ENCODE measurements around the gene TAB3.

TAB3 gene

DNA sequence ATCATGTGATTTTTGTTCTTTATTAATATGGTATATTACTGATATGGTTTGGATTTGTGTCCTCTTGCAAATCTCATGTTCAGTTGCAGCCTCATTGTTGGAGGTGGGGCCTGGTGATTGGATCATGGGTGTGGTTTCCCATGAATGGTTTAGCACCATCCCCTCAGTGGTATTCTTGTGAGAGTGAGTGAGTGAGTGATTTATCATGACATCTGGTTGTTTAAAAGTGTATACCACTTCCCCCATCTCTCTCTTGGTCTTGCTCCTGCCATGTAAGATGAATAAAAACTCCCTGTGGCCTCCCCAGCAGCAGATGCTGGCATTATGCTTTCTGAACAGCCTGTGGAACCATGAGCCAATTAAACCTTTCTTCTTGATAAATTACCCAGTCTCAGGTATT is 111.5 kb downstream of the TAB3 start:
- POLR2A ChIA-PET: no interaction called here
- CTCF ChIA-PET: no interaction called here
- no peaks in the 10 kb centered on the region for H3K36me3 ChIP-seq (ENCODE audit: control insufficient read depth in 2 of 2, insufficient read depth in 1 of 2, low read length in 2 of 2)

More for the DNA sequence above, 111.5 kb downstream of the TAB3 start:
- TF ChIP-seq BCL11B (tag by site-specific recombination; IDR thresholded peaks at IDR 0.05; ENCODE audit: low read depth) (no peak), KLF9 (tag by site-specific recombination; IDR thresholded peaks at IDR 0.05; ENCODE audit: low read depth) (no peak), ZNF223 (tag by site-specific recombination; IDR thresholded peaks at IDR 0.05) (no peak), ZNF585B (tag by site-specific recombination; IDR thresholded peaks at IDR 0.05) (no peak), ZFP69B (tag by site-specific recombination; IDR thresholded peaks at IDR 0.05) (no peak), ZBTB21 (tag by site-specific recombination; IDR thresholded peaks at IDR 0.05) (no peak), ZNF660 (tag by site-specific recombination; IDR thresholded peaks at IDR 0.05) (no peak), ZNF155 (tag by site-specific recombination; IDR thresholded peaks at IDR 0.05) (no peak), ZNF221 (tag by site-specific recombination; IDR thresholded peaks at IDR 0.05; ENCODE audit: borderline replicate concordance) (no peak), SP3 (tag by site-specific recombination; IDR thresholded peaks at IDR 0.05) (no peak), KLF17 (tag by site-specific recombination; IDR thresholded peaks at IDR 0.05) (no peak), MYNN (tag by site-specific recombination; IDR thresholded peaks at IDR 0.05; ENCODE audit: borderline replicate concordance) (no peak), ZNF747 (tag by site-specific recombination; IDR thresholded peaks at IDR 0.05) (no peak), ZNF16 (tag by site-specific recombination; IDR thresholded peaks at IDR 0.05; ENCODE audit: low read depth) (no peak)
- TF ChIP-seq, protein P1, sequence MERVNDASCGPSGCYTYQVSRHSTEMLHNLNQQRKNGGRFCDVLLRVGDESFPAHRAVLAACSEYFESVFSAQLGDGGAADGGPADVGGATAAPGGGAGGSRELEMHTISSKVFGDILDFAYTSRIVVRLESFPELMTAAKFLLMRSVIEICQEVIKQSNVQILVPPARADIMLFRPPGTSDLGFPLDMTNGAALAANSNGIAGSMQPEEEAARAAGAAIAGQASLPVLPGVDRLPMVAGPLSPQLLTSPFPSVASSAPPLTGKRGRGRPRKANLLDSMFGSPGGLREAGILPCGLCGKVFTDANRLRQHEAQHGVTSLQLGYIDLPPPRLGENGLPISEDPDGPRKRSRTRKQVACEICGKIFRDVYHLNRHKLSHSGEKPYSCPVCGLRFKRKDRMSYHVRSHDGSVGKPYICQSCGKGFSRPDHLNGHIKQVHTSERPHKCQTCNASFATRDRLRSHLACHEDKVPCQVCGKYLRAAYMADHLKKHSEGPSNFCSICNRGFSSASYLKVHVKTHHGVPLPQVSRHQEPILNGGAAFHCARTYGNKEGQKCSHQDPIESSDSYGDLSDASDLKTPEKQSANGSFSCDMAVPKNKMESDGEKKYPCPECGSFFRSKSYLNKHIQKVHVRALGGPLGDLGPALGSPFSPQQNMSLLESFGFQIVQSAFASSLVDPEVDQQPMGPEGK (tag by site-specific recombination; IDR thresholded peaks at IDR 0.05): no peak
- no peaks in the 10 kb centered on the region; the same call in 1 of the 2 replicates for H3K9me3 ChIP-seq (ENCODE audit: control insufficient read depth, insufficient read depth, low read depth, low read length)
- H3K27ac ChIP-seq (ENCODE audit: extremely low read depth, low read depth, low read length): no peak overlapping the region
- no peaks in the 10 kb centered on the region for H3K4me1 ChIP-seq (ENCODE audit: control insufficient read depth, insufficient read depth, low read length)
- no peak overlapping the region for H3K4me3 ChIP-seq (ENCODE audit: low read depth, low read length)

All from HEK293 (cell line).